Measurements from ENCODE around the gene SH3GL1. TPM values are rescaled to one million over a fixed set of nuclear protein-coding genes. Genes with fewer than 3 reads are reported as not detected.

Gene SH3GL1
- total RNA-seq, 1 experiment from 2014 or later, result 103 TPM

DNA sequence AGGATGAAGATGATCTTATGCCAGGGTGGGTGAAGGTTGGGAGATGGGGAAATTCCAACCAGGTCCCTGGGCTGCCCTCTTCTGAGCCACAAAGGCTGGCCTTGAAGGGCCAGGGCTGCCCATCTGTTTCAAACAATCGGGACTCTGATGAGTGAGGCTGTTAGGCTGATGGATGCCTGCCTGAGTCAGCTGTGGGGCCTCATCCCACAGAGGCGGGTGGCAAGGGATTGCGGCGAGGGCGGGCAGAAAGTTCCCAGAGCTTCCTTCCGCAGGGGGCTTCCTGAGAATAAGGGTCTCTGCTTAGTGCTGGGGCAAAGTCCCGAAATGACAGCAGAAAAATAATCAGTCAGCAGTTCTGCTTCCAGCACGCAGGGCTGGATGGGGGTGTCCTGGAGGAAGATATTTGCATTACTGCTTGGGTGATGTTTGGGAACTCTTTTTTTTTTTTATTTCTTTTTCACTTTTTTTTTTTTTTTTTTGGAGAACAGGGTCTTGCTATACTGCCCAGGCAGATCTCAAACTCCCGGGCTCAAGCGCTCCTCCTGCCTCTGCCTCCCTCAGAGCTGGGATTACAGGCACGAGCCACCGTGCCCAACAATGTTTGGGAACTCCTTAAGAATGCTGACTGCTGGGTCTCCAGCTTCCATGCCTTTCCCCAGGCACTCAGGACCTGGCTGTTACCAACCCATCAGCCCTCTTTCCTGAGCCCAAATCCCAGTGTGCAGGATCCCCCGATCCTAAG is 14.1 kb downstream of the SH3GL1 start:
- DNase-seq (ENCODE audit: low read depth), result no peak
- in situ Hi-C loops (cut with HindIII; ENCODE audit: low pct_unique_long_range_greater_than_20kb, low sequenced_read_pairs), result no loop called here

GRCh38 chr19:4385291-4386040 is 14.9 kb downstream of the SH3GL1 start:
- in situ Hi-C loops (cut with HindIII; ENCODE audit: low pct_unique_long_range_greater_than_20kb, low sequenced_read_pairs), result no loop called here
- no peak for DNase-seq (ENCODE audit: low read depth)

- in situ Hi-C loops (cut with HindIII; ENCODE audit: low pct_unique_long_range_greater_than_20kb, low sequenced_read_pairs), result no loop called here
- DNase-seq (ENCODE audit: low read depth), result no peak
Observed at GRCh38 chr19:4380254-4380727, 20.1 kb downstream of the SH3GL1 start.

DNA sequence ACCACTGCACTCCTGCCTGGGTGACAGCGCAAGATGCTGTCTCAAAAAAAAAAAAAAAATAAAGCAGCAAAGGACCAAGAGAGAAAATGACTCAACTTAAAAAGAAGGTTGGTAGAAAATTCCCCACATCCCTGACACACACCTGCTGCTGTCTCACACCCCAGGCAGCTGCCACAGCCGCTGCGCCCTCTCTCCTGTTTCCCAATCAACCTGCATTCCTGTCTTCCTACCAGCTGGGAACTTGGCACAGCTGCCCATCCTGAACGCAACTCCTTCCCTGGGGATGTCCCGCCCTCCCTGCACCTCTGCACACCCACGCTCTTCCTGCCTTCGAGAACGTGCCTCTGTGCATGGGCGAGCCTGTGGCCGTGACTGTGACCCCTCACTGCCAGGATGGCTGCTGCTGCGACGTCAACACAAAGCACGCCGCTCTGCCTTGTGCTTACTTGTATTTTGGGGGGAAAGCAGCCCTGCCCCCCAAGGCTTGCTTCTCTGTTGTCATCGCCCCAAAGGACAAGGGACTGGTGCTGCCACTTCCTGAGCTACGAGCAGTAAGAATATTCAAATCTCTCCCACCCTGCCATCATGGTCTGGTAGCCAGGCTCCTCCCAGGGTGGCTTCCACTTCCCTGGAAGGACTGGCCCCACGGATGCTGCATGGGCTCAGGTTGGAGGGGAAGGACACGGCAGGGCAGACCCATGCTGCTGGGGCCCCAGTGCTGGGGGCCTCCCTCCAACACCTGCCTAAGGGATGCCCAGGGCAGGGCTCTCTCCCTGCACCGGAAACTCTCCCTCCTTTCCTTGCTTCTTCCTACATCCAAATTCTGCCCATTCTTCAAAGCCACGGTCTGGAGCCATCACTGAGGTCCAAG is 20.7 kb downstream of the SH3GL1 start:
- peak; percentile 90 for DNase-seq (ENCODE audit: low read depth)
- in situ Hi-C loops (cut with HindIII; ENCODE audit: low pct_unique_long_range_greater_than_20kb, low sequenced_read_pairs), result no loop called here

DNA sequence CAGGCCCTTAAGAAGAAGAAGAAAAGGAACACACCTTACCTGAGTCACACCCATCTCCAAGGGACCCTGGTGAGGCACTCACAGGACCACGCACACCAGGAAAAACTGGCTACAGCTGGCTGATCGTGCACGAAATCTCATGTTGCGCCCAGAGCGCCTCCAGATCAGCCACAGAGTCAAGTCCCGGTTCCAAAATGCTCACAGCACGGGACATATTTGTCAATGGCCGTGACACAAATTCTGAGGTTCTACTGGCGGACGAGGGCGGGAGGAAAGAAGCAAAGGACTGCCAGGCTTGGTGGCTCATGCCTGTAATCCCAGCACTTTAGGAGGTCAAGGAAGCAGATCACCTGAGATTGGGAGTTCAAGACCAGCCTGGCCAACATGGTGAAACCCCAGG is 21.5 kb downstream of the SH3GL1 start:
- no peak for DNase-seq (ENCODE audit: low read depth)
- in situ Hi-C loops (cut with HindIII; ENCODE audit: low pct_unique_long_range_greater_than_20kb, low sequenced_read_pairs), result no loop called here

DNA sequence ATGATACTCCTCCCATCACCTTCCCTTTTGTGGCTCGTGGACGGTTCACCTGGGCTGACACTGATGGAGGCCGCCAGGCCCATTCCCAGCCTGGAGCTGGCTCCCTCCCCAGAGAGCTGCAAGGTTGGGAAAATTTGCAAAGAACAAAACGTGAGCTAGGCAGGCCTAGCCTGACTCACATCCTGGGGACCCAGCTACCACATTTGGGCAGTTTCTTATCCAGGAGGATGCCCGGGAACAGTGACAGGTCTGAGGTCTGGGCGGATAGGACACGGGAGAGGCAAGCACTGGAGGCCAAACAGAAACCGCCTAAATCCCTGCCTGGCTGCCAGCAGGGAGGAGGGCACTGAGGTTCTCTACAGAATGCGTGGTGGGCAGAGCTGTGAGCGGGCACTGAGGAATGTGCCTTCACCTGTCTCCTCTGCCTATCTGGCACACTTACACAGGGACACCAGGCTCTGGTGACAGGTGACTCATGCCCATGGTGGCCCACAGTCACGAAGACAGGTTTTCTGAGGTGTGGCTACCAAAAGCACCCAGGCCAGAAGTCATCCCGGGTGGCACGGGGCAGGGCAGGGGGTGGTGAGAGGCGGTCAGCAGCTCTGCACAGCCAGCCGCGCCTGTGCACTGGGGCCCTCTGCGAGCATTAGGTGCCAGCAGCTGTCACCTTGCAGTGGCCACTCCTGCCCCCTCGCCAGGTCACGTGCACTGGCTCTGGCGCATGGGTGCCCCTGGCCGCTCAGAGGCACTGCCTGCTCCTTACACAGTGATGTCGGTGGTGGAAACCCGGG is 23.2 kb downstream of the SH3GL1 start:
- in situ Hi-C loops (cut with HindIII; ENCODE audit: low pct_unique_long_range_greater_than_20kb, low sequenced_read_pairs), result no loop called here
- DNase-seq (ENCODE audit: low read depth), result no peak

DNA sequence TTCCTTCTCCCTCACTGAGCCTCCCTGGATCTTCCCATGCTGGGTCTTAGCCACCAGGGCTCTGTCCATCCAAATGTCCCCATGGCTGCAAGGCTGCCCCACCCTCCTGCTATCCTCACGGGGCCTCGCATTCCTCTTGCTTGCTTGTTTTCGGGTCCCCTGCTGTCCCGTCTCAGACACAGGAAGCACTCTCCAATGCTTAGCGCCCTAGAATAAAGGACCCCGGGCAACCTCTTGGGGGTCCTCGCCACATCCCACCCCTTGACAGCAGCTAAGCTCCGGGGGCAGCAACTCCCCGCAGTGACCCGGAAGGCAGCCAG is 23.7 kb downstream of the SH3GL1 start:
- no peak for DNase-seq (ENCODE audit: low read depth)
- in situ Hi-C loops (cut with HindIII; ENCODE audit: low pct_unique_long_range_greater_than_20kb, low sequenced_read_pairs), result no loop called here

DNA sequence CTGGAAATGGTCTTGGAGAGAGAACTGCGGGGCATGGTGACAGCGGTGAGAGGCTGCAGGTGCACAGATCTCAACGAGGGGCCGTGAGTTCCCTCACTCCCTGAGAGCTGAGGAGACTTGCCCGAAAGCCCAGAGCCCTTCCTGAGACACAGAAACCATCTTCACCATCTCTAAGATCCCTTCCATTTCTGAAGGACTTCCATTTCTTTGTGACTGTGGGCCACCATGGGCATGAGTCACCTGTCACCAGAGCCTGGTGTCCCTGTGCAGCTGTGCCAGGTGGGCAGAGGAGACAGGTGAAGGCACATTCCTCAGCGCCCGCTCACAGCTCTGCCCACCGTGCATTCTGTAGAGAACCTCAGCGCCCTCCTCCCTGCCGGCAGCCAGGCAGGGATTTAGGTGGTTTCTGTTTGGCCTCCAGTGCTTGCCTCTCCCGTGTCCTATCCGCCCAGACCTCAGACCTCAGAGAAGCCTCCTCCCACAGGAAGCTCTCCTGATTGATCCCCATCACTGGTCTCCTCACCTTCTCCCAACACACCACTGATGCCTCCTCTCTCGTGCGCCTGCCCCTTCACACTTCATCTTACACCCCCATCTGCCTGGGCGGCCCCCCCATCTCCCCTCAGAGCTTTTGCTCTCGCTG is 24.2 kb downstream of the SH3GL1 start:
- DNase-seq (ENCODE audit: low read depth), result no peak
- in situ Hi-C loops (cut with HindIII; ENCODE audit: low pct_unique_long_range_greater_than_20kb, low sequenced_read_pairs), result no loop called here

DNA sequence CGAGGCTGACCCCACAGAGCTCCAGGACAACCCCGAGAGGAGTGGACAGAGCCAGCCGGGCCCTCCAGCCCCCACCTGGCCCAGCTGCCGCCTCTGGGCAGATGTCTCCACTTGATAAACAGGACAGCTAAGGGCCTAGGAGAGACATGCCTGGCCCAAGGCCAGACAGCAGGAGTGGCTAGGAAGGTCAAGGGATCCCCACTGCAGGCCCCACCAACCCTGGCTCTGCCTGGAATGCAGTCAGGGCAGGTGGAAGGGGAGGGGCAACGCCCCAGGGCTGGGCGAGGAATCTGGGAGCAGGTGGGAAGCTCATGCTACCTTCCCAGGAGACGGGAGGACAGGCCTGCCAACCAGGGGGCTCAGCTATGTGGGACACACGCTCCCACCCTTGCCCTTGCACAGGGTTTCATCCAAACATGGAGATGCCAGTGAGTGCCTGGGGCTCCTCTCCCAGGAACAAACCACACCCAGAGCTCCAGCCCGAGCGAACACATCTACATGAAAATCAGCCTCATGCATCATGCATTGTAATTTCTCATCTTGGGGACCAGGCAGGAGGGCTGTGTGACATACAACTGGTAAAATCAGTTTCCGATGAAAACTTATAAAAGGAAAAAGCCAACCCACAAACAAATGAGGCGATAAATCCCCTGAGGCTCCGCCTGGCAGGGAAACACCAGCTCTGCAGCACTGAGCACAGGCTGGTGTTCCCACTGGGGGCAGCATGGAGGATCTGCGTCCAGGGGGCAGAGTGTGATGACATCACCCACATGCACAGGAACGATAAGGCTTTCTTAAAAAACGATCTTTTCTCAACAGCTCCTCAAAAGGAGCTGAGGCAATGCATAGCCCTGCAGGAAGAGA is 25.0 kb downstream of the SH3GL1 start:
- peak; percentile 94 for DNase-seq (ENCODE audit: low read depth)
- in situ Hi-C loops (cut with HindIII; ENCODE audit: low pct_unique_long_range_greater_than_20kb, low sequenced_read_pairs), result no loop called here

DNA sequence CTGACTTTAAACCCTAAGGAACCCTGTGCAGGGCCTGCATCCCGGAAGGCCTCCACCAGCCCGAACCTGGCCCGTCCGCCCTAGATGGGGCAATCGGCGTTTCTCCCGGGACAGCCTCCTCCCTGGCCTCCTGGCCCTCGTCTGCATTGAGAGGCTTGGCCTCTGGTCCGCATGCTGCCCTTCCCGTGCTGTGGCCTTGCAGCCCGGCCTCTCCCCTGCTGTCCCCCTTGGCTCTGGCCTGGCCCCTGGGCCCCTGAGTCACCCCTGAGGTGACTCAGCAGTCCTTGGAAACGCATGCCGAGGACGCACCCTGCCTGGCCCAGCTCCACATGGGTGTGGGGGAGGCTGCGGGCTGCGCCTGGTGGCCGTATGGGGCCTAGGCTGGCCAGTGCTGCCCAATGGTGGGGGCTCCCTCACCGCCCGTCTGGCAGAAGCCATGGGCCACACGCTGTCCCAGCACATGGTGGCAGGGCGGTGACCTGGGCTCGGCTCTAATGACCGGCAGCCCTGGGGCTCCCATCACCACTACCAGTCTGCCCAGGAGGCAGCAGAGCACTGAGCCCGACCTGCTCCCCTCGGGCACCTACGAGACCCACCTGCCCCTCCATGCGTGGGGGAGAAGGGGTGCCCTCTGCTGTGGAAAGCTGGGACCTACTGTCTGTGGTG is 25.7 kb downstream of the SH3GL1 start:
- peak; percentile 94 for DNase-seq (ENCODE audit: low read depth)
- in situ Hi-C loops (cut with HindIII; ENCODE audit: low pct_unique_long_range_greater_than_20kb, low sequenced_read_pairs), result no loop called here

DNA sequence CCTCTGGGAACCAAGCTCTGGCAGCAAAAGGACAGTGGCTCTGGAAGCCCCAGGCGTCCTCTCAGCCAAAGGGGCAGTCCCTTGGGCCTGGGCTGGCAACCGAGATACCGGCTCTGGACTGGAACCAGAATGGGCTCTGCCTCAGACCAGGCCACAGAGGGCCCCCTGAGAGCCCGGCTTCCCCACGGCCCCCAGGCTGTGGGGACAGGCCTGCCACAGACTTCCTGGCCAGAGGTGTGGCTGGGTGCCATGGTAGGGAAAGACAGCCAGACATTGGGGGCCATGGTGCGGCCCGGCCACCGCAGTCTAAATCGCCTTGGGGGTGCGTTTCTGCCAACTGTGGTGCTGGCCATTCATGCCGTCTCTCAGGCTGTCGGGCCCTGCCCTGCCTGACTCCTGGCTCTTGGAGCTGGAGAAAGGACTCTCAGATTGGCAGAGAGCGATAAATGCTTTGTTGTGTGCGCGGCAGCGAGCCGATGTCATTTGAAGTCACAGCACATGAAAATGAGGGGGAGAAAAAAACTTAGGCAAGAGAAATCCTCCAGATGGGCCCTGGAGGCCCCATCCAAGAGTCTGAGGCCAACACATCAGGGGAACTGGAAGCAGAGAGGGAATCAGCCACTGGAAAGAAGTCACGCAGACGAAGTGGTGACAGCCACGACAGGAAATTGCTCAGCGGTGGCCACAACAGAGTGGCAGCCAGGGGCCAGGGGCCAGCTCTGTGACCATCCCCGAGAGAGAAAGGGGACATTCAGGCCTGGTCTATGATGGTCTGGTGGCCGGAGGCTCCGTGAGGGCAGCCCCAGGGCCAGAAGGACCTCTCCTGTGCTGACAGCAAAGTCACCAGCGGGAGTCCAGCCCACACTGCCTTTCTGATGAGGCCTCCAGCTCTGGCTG is 26.5 kb downstream of the SH3GL1 start:
- in situ Hi-C loops (cut with HindIII; ENCODE audit: low pct_unique_long_range_greater_than_20kb, low sequenced_read_pairs), result no loop called here

GRCh38 chr19:4373013-4373367 is 27.4 kb downstream of the SH3GL1 start:
- DNase-seq (ENCODE audit: low read depth), result no peak
- in situ Hi-C loops (cut with HindIII; ENCODE audit: low pct_unique_long_range_greater_than_20kb, low sequenced_read_pairs), result no loop called here

More for the DNA sequence above, 26.5 kb downstream of the SH3GL1 start:
- no peak for DNase-seq (ENCODE audit: low read depth)

GRCh38 chr19:4372165-4373012 is 28.0 kb downstream of the SH3GL1 start:
- DNase-seq (ENCODE audit: low read depth), result no peak
- in situ Hi-C loops (cut with HindIII; ENCODE audit: low pct_unique_long_range_greater_than_20kb, low sequenced_read_pairs), result no loop called here

- in situ Hi-C loops (cut with HindIII; ENCODE audit: low pct_unique_long_range_greater_than_20kb, low sequenced_read_pairs), result no loop called here
- no peak for DNase-seq (ENCODE audit: low read depth)
Observed at GRCh38 chr19:4371247-4372164, 28.8 kb downstream of the SH3GL1 start.
